ENCODE data around the gene SNTB2.
"Not testable (repeated sequence)": the region's sequence is repeated elsewhere in the genome, so short reads cannot be mapped to it uniquely, and the experiment has no call there.

SNTB2 gene

GRCh38 chr16:69186642-69187445 lies at the start of gene SNTB2:
Gene SNTB2, plus strand, starts transcription at chr16:69187164. Its CDS starts 3 bp downstream, at chr16:69187167.
- DNase-seq (ENCODE audit: low read depth): peak; percentile 71

DNA sequence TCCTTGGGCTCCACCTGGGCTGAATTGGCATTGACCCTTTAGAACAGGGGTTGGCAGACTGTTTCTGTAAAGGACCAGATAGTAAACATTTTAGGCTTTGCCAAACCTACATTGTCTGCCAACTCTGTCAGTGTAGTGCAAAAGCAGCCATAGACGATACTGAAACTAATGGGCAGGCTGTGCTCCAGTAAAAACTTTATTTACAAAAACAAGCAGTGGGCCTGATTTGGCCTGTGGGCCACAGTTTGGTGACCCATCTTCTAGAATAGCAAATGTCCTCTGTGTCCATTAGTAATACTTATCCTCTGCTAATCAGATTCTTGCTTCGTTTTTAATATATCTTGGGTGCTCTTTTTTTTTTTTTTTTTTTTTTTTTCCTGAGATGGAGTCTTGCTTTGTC lies 48.4 kb upstream of the SNTB2 start:
- no peak for DNase-seq (ENCODE audit: low read depth)

- DNase-seq (ENCODE audit: low read depth): not testable (repeated sequence)
Measured at GRCh38 chr16:69139464-69139863, 47.5 kb upstream of the SNTB2 start.

GRCh38 chr16:69141014-69141413 lies 46.0 kb upstream of the SNTB2 start:
- no peak for DNase-seq (ENCODE audit: low read depth)

- no peak for DNase-seq (ENCODE audit: low read depth)
Measured at GRCh38 chr16:69141936-69142335, 45.0 kb upstream of the SNTB2 start.

DNA sequence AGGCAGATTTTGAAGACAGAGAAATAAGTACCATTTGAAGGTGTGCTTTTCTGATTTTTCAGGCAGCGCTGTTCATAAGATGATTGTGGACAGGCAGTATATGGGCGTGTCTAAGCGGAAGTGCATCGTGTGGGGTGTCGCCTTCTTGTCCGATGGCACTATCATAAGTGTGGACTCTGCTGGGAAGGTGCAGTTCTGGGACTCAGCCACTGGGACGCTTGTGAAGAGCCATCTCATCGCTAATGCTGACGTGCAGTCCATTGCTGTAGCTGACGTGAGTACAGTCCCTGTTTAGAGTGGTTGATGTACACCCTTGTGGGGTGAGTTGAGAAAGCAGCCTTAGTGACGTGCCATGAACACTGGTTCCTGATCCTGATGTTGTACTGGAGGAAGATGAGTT lies 43.8 kb upstream of the SNTB2 start:
- DNase-seq (ENCODE audit: low read depth): no peak

GRCh38 chr16:69145658-69146057 lies 41.3 kb upstream of the SNTB2 start:
- DNase-seq (ENCODE audit: low read depth): no peak

DNA sequence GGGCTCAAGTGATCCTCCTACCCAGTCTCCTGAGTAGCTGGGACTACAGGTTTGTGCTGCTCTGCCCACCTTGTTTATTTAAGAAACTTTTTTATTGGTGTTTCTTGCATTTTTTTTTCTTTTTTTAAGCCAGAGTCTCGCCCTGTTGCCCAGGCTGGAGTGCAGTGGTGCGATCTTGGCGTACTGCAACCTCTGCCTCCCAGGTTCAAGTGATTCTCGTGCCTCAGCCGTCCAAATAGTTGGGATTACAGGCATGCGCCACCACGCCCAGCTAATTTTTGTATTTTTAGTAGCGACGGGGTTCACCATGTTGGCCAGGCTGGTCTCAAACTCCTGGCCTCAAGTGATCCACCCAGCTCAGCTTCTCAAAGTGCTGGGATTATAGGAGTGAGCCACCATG lies 37.3 kb upstream of the SNTB2 start:
- not testable (repeated sequence) for DNase-seq (ENCODE audit: low read depth)

DNA sequence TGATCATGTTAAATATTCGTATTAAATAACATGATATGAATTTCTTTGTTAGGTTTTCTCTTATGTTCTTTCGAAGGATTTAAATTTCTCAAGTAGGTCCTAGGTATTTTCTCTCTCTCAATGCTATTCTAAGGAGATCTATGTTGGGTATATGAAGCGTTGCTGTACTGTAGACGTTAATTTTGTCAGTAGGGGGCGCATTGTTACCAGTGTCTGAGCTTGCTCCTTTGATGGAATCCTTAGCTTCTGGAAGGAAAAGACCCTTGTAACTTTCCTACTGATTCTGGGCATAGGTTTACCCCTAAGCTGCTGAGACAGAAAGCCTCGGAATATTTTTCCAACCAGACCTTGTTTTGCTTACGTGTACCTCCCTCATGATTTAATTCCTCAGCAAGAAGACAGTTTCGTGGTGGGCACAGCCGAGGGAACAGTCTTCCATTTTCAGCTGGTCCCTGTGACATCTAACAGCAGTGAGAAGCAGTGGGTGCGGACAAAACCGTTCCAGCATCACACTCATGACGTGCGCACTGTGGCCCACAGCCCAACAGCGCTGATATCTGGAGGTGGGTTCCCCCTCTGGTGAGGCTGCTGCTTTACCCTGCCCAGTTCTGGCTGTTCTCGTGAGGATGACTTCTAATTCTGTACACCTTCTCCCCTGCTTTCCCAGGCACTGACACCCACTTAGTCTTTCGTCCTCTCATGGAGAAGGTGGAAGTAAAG lies 36.7 kb upstream of the SNTB2 start:
- DNase-seq (ENCODE audit: low read depth): peak; percentile 80

GRCh38 chr16:69157196-69157595 lies 29.8 kb upstream of the SNTB2 start:
- DNase-seq (ENCODE audit: low read depth): no peak

GRCh38 chr16:69160192-69160591 lies 26.8 kb upstream of the SNTB2 start:
- no peak for DNase-seq (ENCODE audit: low read depth)

- DNase-seq (ENCODE audit: low read depth): no peak
Measured at GRCh38 chr16:69165584-69165983, 21.4 kb upstream of the SNTB2 start.

- DNase-seq (ENCODE audit: low read depth): no peak
Measured at GRCh38 chr16:69166221-69166833, 20.6 kb upstream of the SNTB2 start.

GRCh38 chr16:69166946-69167930 lies 19.7 kb upstream of the SNTB2 start:
- DNase-seq (ENCODE audit: low read depth): no peak

- no peak for DNase-seq (ENCODE audit: low read depth)
Measured at GRCh38 chr16:69169051-69169450, 17.9 kb upstream of the SNTB2 start.

DNA sequence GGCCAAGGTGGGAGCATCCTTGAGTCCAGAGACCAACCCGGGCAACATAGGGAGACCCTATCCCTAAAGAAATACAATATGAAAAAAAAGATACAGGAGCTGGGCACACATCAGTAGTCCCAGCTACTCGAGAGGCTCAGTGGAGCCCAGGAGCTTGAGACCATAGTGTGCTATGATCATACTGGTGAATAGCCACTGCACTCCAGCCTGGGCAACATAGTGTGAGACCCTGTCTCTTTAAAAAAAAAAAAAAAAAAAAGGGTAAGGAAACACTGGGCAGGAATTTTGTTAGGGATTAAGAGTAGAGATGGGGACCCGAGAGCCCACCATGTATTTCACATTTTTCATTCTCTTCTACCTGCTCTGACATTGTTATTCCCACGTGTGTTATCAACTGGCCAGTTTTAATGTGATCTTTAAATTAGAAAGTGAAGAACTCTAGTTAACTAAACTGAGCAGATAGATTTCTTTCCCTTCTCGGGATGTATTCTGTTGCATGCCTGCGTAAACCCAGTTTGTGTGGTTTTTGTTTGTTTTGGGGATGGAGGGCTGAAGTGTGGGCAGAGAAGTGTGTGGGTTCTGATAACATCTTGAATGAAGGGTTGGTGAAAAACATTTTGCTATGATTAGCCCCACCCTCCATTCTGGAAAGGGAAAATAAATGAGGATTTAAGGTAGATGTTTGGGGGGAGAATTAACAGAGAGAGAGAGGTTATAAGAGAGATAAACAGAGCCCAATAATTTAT lies 17.2 kb upstream of the SNTB2 start:
- no peak for DNase-seq (ENCODE audit: low read depth)

DNA sequence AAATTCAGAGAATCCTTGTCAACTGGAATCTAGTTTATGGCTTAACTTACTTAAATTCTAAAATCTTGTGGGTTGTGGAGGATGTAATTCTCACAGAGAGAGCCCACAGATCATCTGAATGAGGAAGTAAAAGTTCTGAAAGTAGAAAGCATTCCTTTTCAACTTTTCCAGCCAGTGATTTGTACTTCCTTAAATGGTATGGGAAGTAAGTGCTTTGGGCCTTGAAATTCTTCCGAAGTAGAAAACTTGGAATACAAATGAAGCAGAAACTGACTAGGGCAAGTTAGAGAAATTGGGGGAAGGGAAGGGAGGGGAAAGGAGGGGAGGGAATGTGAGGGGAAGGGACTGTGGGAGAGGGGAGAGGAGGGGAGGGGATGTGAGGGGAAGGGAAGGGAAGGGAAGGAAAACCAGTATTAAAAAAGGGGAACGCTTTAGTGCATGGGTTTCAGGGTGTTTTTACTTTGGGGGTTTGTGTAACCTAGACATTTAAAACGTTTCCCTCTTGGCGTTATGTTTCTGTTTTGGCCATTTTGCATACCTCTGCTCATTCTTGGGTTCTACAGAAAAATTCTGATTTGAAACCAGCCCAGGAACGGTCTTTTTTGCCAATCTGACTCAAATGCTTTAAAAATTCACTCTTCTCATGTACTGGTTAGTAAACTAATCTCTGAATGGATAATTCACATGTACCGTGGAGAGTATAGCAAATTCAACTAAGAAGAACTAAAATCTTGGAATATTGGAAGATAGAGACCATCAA lies 15.5 kb upstream of the SNTB2 start:
- no peak for DNase-seq (ENCODE audit: low read depth)

DNA sequence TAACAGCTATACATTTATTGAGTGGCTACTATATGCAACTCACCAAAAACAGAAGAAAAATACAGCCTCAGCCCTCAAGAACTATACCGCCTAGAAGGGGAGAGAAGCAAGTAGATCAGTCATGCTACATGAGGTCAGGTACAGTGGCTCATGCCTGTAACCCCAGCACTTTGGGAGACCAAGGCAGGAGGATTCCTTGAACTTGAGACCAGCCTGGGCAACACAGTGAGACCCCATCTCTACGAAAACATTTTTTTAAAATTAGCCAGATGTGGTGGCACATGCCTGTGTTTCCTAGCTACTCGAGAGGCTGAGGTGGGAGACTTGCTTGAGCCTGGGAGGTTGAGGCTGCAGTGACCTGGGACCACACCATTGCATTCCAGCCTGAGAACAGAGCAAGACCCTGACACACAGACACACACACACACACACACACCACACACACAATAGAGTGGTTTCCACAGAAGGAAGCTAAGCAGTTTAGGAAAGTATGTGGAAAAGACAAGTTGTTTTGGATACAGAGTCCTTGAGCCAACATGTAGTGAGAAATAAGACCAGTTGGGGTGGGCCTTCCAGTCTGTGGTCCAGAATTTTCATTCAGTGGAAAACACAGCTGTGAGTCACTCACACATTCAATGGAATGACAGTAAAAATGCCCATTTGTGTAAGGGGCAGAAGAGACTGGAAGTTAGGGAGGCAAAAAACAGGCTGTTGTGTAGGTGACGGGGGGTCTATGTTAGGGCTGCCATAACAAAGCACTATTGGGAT lies 10.7 kb upstream of the SNTB2 start:
- no peak for DNase-seq (ENCODE audit: low read depth)

DNA sequence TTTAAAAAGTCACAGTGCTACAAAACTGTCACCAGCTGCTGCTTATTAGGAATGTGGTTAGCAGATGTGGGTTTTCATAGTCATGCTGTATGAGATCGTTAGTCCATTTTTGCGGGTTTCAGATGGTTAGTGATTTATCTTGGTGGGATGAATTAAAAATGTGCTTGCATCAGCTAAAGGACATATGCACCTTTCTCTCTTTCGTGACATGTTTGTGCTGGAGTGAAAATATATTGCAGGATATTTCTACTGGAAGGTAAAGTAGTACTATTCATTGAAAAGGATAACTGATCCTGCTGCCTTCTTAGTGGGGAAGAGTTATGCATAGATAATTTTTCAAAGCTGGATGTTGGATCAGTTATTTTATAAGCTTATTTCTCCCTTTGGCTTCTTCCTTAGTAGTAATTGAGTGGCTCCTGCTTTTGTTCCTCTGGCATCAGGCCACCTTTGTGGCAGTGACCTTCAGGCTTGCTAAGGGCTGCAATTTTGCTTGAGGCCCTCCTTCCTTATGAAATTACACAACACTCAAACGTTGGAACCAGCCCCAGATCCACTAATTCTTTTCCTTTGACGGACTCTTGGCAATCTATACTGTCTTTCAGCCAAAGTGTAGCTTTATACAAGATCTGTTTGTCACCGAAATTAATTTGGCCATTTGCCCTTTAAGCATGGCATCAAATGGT lies 7.5 kb upstream of the SNTB2 start:
- peak; percentile 87 for DNase-seq (ENCODE audit: low read depth)

Data from fibroblast of the conjunctiva (primary cell).